GM12865 (cell line): ENCODE measurements around the gene ADARB2.

Experiments used
- DNase-seq: peaks from one replicate; pipeline ENCODE4 v3.0.0; 2010; ENCODE audit warnings: low read depth
- H3K4me3 ChIP-seq: 2 replicates; pipeline ENCODE4 v1.5.1; 2011; ENCODE audit warnings: mild to moderate bottlenecking, low read depth, low read length, control low read depth
- CTCF ChIP-seq: IDR thresholded peaks from 2 replicates; pipeline ENCODE4 v1.5.1; 2011; ENCODE audit warnings: low read length, control low read depth, low read depth, inconsistent platforms; ENCODE audit not compliant: insufficient read depth; ENCODE audit errors: missing control alignments

ADARB2 gene

GRCh38 chr10:1595242-1595600, 142.1 kb downstream of the ADARB2 start:
- DNase-seq, result no peak
- TF ChIP-seq CTCF, result no peak
- H3K4me3 ChIP-seq, result no peak overlapping the region

DNA sequence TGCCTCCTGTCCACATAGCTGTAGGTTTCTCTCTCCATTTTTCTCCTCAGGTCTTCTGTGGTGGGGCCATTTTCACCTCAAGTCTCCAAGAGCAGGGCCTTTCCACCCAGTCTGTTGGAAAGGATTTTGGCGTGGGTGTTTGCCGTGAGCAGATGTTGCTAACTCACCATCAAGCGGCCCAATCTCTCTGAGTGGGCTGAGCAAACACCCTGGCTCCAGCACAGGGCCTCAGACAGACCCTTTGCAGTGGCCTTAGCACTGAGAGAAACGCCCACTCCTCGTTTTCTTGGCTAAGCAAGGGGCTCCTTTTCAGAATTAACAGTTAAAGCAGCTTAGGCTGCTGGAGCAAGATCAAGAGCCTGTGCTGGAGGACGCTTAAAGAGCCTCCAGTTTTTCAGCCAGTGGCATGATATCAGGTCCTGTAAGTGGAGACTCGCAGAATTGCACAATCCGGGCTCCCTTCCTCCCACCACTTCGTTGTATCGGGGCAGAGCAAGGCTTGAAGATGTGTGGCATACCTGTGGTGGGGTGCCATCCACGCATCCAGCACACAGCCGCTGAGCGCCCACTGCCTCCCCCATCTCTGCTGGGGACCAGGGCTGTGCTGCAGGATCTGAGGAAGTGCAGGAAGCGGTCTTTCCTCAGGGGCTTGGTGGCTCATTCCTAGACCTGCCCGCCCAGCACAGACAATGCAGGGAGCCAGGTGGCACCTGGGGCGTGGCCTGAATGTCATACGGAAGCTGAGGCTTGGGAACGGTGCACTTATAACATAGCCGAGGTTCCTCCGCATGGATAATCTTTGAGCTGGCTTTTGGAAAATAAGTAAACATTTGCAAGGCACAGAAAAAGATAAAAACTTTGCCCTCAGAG, 142.7 kb downstream of the ADARB2 start:
- no peak for TF ChIP-seq CTCF
- H3K4me3 ChIP-seq, result no peak overlapping the region
- DNase-seq, result no peak

GRCh38 chr10:1591742-1592141, 145.6 kb downstream of the ADARB2 start:
- H3K4me3 ChIP-seq, result no peak overlapping the region
- no peak for TF ChIP-seq CTCF
- no peak for DNase-seq

- no peak overlapping the region for H3K4me3 ChIP-seq
- no peak for DNase-seq
- TF ChIP-seq CTCF, result no peak
Observed at GRCh38 chr10:1591045-1591444, 146.3 kb downstream of the ADARB2 start.

DNA sequence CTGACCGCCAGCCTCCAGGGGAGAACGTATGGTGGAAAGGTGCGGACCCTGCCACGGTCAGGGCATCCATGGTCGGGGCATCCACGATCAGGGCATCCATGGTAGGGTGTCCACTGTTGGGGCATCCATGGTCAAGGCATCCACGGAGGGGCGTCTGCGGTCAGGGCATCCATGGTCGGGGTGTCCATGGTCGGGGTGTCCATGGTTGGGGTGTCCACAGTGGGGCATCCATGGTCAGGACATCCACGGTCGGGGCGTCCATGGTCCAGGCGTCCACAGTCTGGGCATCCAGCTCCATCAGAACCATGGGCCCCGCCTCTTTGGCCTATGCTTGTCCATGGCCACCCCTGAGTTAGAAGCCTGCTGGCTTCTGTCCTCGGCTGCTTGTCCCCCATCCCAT, 148.1 kb downstream of the ADARB2 start:
- TF ChIP-seq CTCF, result no peak
- no peak overlapping the region for H3K4me3 ChIP-seq
- DNase-seq, result no peak

GRCh38 chr10:1582739-1583138, 154.6 kb downstream of the ADARB2 start:
- no peak for DNase-seq
- no peak for TF ChIP-seq CTCF
- H3K4me3 ChIP-seq, result no peak overlapping the region

GRCh38 chr10:1581189-1581588, 156.1 kb downstream of the ADARB2 start:
- no peak overlapping the region for H3K4me3 ChIP-seq
- no peak for TF ChIP-seq CTCF
- DNase-seq, result no peak
